KMS-11 (cell line): Measurements from ENCODE around the gene NLGN4X.

Experiments
- H2AFZ ChIP-seq: fragments of 200-600 bp; sonication (generic); 2 replicates; pipeline ENCODE4 v1.6.1; 2016; ENCODE audit warnings: antibody characterized with exemption, mixed run types, low read depth
- H3K27ac ChIP-seq: fragments of 200-600 bp; sonication (generic); 2 replicates; pipeline ENCODE4 v1.6.1; 2016; ENCODE audit warnings: mild to moderate bottlenecking, mixed run types
- H3K27me3 ChIP-seq: fragments of 200-600 bp; sonication (generic); 2 replicates; pipeline ENCODE4 v1.6.1; 2017; ENCODE audit warnings: mild to moderate bottlenecking, low read depth, mixed run types, moderate library complexity; ENCODE audit not compliant: insufficient read depth
- H3K36me3 ChIP-seq: fragments of 200-600 bp; sonication (generic); 2 replicates; pipeline ENCODE4 v1.6.1; 2017; ENCODE audit warnings: mild to moderate bottlenecking, mixed run types; ENCODE audit not compliant: insufficient read depth
- H3K4me1 ChIP-seq: fragments of 200-600 bp; sonication (generic); 2 replicates; pipeline ENCODE4 v1.6.1; 2016; ENCODE audit warnings: mild to moderate bottlenecking, low read depth, mixed run types; ENCODE audit not compliant: poor library complexity, severe bottlenecking
- H3K4me2 ChIP-seq: fragments of 200-600 bp; sonication (generic); 2 replicates; pipeline ENCODE4 v1.7.0; 2016; ENCODE audit warnings: mild to moderate bottlenecking, mixed run types
- H3K4me3 ChIP-seq: fragments of 200-600 bp; sonication (generic); IDR thresholded peaks from 2 replicates; pipeline ENCODE4 v1.6.1; 2017; ENCODE audit warnings: low read depth, low read length, mixed read lengths; ENCODE audit not compliant: insufficient read depth
- H3K79me2 ChIP-seq: fragments of 200-600 bp; sonication (generic); 2 replicates; pipeline ENCODE4 v1.6.1; 2016; ENCODE audit warnings: low read depth, mixed run types; ENCODE audit not compliant: insufficient read depth
- H3K9ac ChIP-seq: fragments of 200-600 bp; sonication (generic); 2 replicates; pipeline ENCODE4 v1.6.1; 2016; ENCODE audit warnings: mild to moderate bottlenecking, mixed run types
- H4K20me1 ChIP-seq: fragments of 200-600 bp; sonication (generic); 2 replicates; pipeline ENCODE4 v1.6.1; 2016; ENCODE audit warnings: mild to moderate bottlenecking, mixed run types; ENCODE audit not compliant: insufficient read depth
- TF ChIP-seq, protein P1 (sequence below): fragments of 200-600 bp; sonication (generic); conservative IDR thresholded peaks from 2 replicates; pipeline ENCODE4 v1.6.1; 2017; ENCODE audit warnings: low read depth, mild to moderate bottlenecking, antibody characterized with exemption, low read length, moderate library complexity, mixed read lengths

The NLGN4X gene

DNA sequence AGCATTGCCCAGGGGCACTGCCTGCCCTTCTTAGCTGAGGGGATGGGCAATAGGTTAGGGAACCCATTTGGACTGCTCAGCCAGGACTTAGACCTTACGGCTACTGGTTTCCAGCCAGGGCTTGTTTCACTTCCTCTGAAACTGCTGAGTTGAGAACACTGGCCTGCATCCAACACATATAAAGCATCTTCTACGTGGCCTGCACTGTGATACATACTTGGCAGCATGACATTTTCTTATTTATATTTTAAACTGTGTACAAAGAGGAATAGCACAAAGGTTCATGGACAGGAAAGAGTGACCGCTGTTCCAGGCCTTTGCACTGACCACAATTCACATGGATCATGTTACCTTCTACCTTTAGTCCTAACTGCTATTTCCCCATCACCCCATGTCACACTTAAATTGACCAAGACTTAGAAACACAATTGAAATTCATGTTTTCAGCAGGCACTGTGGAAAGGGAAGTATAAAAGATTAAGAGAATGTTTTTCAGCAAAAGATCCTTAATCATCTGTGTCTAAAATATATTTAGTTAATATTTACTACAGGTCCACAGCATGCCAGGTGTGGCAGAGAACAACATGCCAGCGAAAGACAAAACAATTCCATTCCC lies 43.7 kb downstream of the NLGN4X start:
- Histone ChIP-seq H3K79me2 (no peaks in the 10 kb centered on the region), H3K4me3 (no peak overlapping the region), H3K9ac (no peak overlapping the region), H3K27ac (no peak overlapping the region), H2AFZ (no peak overlapping the region), H3K4me2 (no peak overlapping the region), H3K27me3 (no peaks in the 10 kb centered on the region), H3K4me1 (peaks cover 9% of the 10 kb centered on the region), H4K20me1 (no peaks in the 10 kb centered on the region), H3K36me3 (no peaks in the 10 kb centered on the region)
- TF ChIP-seq, protein P1, sequence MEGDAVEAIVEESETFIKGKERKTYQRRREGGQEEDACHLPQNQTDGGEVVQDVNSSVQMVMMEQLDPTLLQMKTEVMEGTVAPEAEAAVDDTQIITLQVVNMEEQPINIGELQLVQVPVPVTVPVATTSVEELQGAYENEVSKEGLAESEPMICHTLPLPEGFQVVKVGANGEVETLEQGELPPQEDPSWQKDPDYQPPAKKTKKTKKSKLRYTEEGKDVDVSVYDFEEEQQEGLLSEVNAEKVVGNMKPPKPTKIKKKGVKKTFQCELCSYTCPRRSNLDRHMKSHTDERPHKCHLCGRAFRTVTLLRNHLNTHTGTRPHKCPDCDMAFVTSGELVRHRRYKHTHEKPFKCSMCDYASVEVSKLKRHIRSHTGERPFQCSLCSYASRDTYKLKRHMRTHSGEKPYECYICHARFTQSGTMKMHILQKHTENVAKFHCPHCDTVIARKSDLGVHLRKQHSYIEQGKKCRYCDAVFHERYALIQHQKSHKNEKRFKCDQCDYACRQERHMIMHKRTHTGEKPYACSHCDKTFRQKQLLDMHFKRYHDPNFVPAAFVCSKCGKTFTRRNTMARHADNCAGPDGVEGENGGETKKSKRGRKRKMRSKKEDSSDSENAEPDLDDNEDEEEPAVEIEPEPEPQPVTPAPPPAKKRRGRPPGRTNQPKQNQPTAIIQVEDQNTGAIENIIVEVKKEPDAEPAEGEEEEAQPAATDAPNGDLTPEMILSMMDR: no peak

GRCh38 chrX:6175914-6176313 lies 52.8 kb downstream of the NLGN4X start:
- H3K79me2 ChIP-seq: no peaks in the 10 kb centered on the region
- H3K9ac ChIP-seq: no peak overlapping the region
- no peaks in the 10 kb centered on the region for H3K36me3 ChIP-seq
- no peak overlapping the region for H3K4me2 ChIP-seq
- H3K27me3 ChIP-seq: no peaks in the 10 kb centered on the region
- no peak overlapping the region for H3K27ac ChIP-seq
- H4K20me1 ChIP-seq: no peaks in the 10 kb centered on the region
- H3K4me3 ChIP-seq: no peak overlapping the region
- H2AFZ ChIP-seq: no peak overlapping the region
- no peaks in the 10 kb centered on the region for H3K4me1 ChIP-seq
- TF ChIP-seq, protein P1: no peak

GRCh38 chrX:6170424-6170823 lies 58.2 kb downstream of the NLGN4X start:
- H4K20me1 ChIP-seq: no peaks in the 10 kb centered on the region
- H3K9ac ChIP-seq: no peak overlapping the region
- H3K79me2 ChIP-seq: no peaks in the 10 kb centered on the region

GRCh38 chrX:6169407-6169806 lies 59.3 kb downstream of the NLGN4X start:
- no peaks in the 10 kb centered on the region for H3K79me2 ChIP-seq
- no peak overlapping the region for H3K4me2 ChIP-seq
- TF ChIP-seq, protein P1: no peak
- H3K4me3 ChIP-seq: no peak overlapping the region
- no peak overlapping the region for H3K27ac ChIP-seq
- no peaks in the 10 kb centered on the region for H3K27me3 ChIP-seq
- no peaks in the 10 kb centered on the region for H3K4me1 ChIP-seq
- H3K36me3 ChIP-seq: no peaks in the 10 kb centered on the region
- no peaks in the 10 kb centered on the region for H4K20me1 ChIP-seq
- no peak overlapping the region for H3K9ac ChIP-seq
- no peak overlapping the region for H2AFZ ChIP-seq

More at GRCh38 chrX:6170424-6170823, 58.2 kb downstream of the NLGN4X start:
- H3K36me3 ChIP-seq: no peaks in the 10 kb centered on the region
- H3K27me3 ChIP-seq: no peaks in the 10 kb centered on the region
- H3K4me1 ChIP-seq: no peaks in the 10 kb centered on the region
- H3K4me3 ChIP-seq: no peak overlapping the region
- TF ChIP-seq, protein P1: no peak
- no peak overlapping the region for H3K27ac ChIP-seq
- H2AFZ ChIP-seq: no peak overlapping the region
- H3K4me2 ChIP-seq: no peak overlapping the region
